Frontal cortex (tissue), 1 donor: ENCODE measurements around the gene ARHGAP30. TPM values are rescaled to one million over a fixed set of nuclear protein-coding genes. Genes with fewer than 3 reads are reported as not detected.

Experiments
- small RNA-seq: library from RNA; depleted of rRNA; stranded (forward); fragments of <200 nt; gene quantifications from one replicate; pipeline ENCODE3, GENCODE V24; 2014
- total RNA-seq: library from RNA; depleted of rRNA; stranded (reverse); fragments of >200 nt; gene quantifications from one replicate; pipeline ENCODE4 v1.2.3, GENCODE V29; 2014

The ARHGAP30 gene
- total RNA-seq, 1 donor from 2014 or later = 0.82 TPM

Small RNA genes lying within 50 kb of the gene (small RNA-seq; reads per million reads assigned to genes)
- gene AL591806.2 = not detected

Other genes starting within 250 kb of the ARHGAP30 start
- not detected for gene CD244, start 207.0 kb downstream of the ARHGAP30 start, total RNA-seq
- not detected for gene ITLN1, start 184.7 kb downstream of the ARHGAP30 start, total RNA-seq
- not detected for gene ITLN2, start 115.1 kb downstream of the ARHGAP30 start, total RNA-seq
- gene F11R, start 48.7 kb downstream of the ARHGAP30 start, total RNA-seq = 9.4 TPM
- 32.6 TPM for gene TSTD1, start 30.9 kb downstream of the ARHGAP30 start, total RNA-seq
- gene USF1, start 23.9 kb downstream of the ARHGAP30 start, total RNA-seq = 186 TPM
- not detected for gene NECTIN4, start 19.7 kb upstream of the ARHGAP30 start, total RNA-seq
- 4.5 TPM for gene KLHDC9, start 28.5 kb upstream of the ARHGAP30 start, total RNA-seq
- 53.8 TPM for gene PFDN2, start 48.1 kb upstream of the ARHGAP30 start, total RNA-seq
- gene NIT1, start 48.2 kb upstream of the ARHGAP30 start, total RNA-seq = 14.7 TPM
- 21.6 TPM for gene DEDD, start 62.8 kb upstream of the ARHGAP30 start, total RNA-seq
- gene UFC1, start 84.1 kb upstream of the ARHGAP30 start, total RNA-seq = 138 TPM
- 8.2 TPM for gene USP21, start 89.6 kb upstream of the ARHGAP30 start, total RNA-seq
- gene PPOX, start 96.5 kb upstream of the ARHGAP30 start, total RNA-seq = 26.5 TPM
- 16.3 TPM for gene B4GALT3, start 107.6 kb upstream of the ARHGAP30 start, total RNA-seq
- 0.41 TPM for gene ADAMTS4, start 129.2 kb upstream of the ARHGAP30 start, total RNA-seq
- 143 TPM for gene NDUFS2, start 132.5 kb upstream of the ARHGAP30 start, total RNA-seq
- 2.0 TPM for gene FCER1G, start 145.4 kb upstream of the ARHGAP30 start, total RNA-seq
- not detected for gene APOA2, start 153.7 kb upstream of the ARHGAP30 start, total RNA-seq
- gene TOMM40L, start 156.2 kb upstream of the ARHGAP30 start, total RNA-seq = 22.4 TPM
- gene NR1I3, start 168.3 kb upstream of the ARHGAP30 start, total RNA-seq = not detected
- gene PCP4L1, start 188.9 kb upstream of the ARHGAP30 start, total RNA-seq = 6.9 TPM
- gene MPZ, start 240.1 kb upstream of the ARHGAP30 start, total RNA-seq = 1.6 TPM
- 14.7 TPM for gene SDHC, start 244.5 kb upstream of the ARHGAP30 start, total RNA-seq